Effector memory CD8-positive, alpha-beta T cell (primary cell): ENCODE results near the gene ATG5.
"Not testable (repeated sequence)": the region's sequence is repeated elsewhere in the genome, so short reads cannot be mapped to it uniquely, and the experiment has no call there.

Experiments used
- ATAC-seq: fragments of 150-1000 bp; cut with Tn5 transposase; replicated peaks from 2 replicates; pipeline ENCODE4 v1.10.0; 2021; ENCODE audit warnings: mild to moderate bottlenecking, moderate library complexity
- DNase-seq, 3 experiments: peaks; one replicate each; pipeline ENCODE4 v3.0.0; 2021
- H3K27ac Mint-ChIP-seq, 2 donors: one replicate each; pipeline ENCODE4 v1.8.0; 2022; ENCODE audit warnings: mild to moderate bottlenecking in 2 of 2, mixed read lengths in 2 of 2, moderate library complexity in 2 of 2
- H3K27me3 Mint-ChIP-seq, 2 donors: one replicate each; pipeline ENCODE4 v1.8.0; 2022; ENCODE audit warnings: mixed read lengths in 2 of 2
- H3K36me3 Mint-ChIP-seq: one replicate; pipeline ENCODE4 v1.8.0; 2022; ENCODE audit warnings: mild to moderate bottlenecking, moderate library complexity, mixed read lengths; ENCODE audit not compliant: insufficient read depth
- H3K4me1 Mint-ChIP-seq, 2 donors: one replicate each; pipeline ENCODE4 v1.8.0; 2022; ENCODE audit warnings: low read depth in 2 of 2, mixed read lengths in 2 of 2
- H3K4me3 Mint-ChIP-seq, 2 donors: one replicate each; pipeline ENCODE4 v1.8.0; 2022; ENCODE audit warnings: mild to moderate bottlenecking in 2 of 2, mixed read lengths in 2 of 2, moderate library complexity in 2 of 2
- H3K9me3 Mint-ChIP-seq, 2 donors: one replicate each; pipeline ENCODE4 v1.8.0; 2022; ENCODE audit warnings: mixed read lengths in 2 of 2

The ATG5 gene

GRCh38 chr6:106269268-106269919 is 56.2 kb downstream of the ATG5 start:
- DNase-seq, H3K27me3 Mint-ChIP-seq, H3K27ac Mint-ChIP-seq, H3K9me3 Mint-ChIP-seq, H3K4me3 Mint-ChIP-seq, ATAC-seq, H3K36me3 Mint-ChIP-seq: not testable (repeated sequence)
- H3K4me1 Mint-ChIP-seq, result peaks cover 16 to 42% of the 10 kb centered on the region in 2 donors

DNA sequence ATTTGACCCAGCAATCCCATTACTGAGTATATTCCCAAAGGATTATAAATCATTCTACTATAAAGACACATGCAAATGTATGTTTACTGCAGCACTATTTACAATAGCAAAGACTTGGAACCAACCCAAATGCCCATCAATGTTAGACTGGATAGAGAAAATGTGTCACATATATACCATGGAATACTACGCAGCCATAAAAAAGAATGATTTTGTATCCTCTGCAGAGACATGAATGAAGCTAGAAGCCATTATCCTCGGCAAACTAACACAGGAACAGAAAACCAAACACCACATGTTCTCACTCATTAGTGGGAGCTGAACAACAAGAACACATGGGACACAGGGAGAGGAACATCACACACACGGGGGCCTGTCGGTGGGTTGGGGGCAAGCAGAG is 57.1 kb downstream of the ATG5 start:
- H3K4me1 Mint-ChIP-seq, result peaks cover 20 to 46% of the 10 kb centered on the region in 2 donors
- not testable (repeated sequence) for DNase-seq, ATAC-seq, H3K36me3 Mint-ChIP-seq, H3K27ac Mint-ChIP-seq, H3K9me3 Mint-ChIP-seq, H3K4me3 Mint-ChIP-seq, H3K27me3 Mint-ChIP-seq

GRCh38 chr6:106264433-106264832 is 61.1 kb downstream of the ATG5 start:
- not testable (repeated sequence) for DNase-seq, H3K9me3 Mint-ChIP-seq, H3K27ac Mint-ChIP-seq, H3K4me3 Mint-ChIP-seq, H3K36me3 Mint-ChIP-seq, ATAC-seq, H3K27me3 Mint-ChIP-seq
- H3K4me1 Mint-ChIP-seq, result peaks cover 17 to 54% of the 10 kb centered on the region in 2 donors

- DNase-seq, H3K4me3 Mint-ChIP-seq, H3K9me3 Mint-ChIP-seq, ATAC-seq, H3K36me3 Mint-ChIP-seq, H3K27me3 Mint-ChIP-seq, H3K27ac Mint-ChIP-seq: not testable (repeated sequence)
- peaks cover 12 to 43% of the 10 kb centered on the region in 2 donors for H3K4me1 Mint-ChIP-seq
These were observed 65.8 kb downstream of the ATG5 start for GRCh38 chr6:106259748-106260147.

GRCh38 chr6:106258726-106259125 is 66.8 kb downstream of the ATG5 start:
- ATAC-seq, result no peak
- no peaks in the 10 kb centered on the region for H3K27me3 Mint-ChIP-seq
- no peak overlapping the region for H3K4me3 Mint-ChIP-seq
- no peaks in the 10 kb centered on the region for H3K36me3 Mint-ChIP-seq
- DNase-seq, result no peak
- peaks cover 7 to 41% of the 10 kb centered on the region in 2 donors for H3K4me1 Mint-ChIP-seq
- H3K27ac Mint-ChIP-seq, result no peak overlapping the region
- H3K9me3 Mint-ChIP-seq, result no peaks in the 10 kb centered on the region

DNA sequence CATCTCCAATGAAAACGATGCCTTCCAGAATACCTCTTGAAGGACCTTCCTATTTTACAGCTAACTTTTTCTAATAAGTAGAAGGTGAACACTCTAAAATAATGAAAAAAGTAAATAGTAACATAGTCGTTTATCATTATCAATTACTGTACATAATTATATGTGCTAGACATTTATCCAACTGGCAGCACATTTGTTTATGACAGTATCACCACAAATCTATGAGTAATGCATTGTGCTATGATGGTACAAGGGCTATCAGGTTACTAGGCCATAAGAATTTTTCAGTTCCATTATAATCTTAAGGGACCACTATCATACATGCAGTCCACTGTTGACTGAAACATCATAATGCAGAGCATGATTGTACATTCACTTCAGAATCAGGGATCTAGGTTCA is 68.4 kb downstream of the ATG5 start:
- Mint-ChIP-seq H3K9me3 (no peaks in the 10 kb centered on the region), H3K27me3 (no peaks in the 10 kb centered on the region), H3K36me3 (no peaks in the 10 kb centered on the region), H3K27ac (no peak overlapping the region), H3K4me1 (peaks cover 9 to 41% of the 10 kb centered on the region in 2 donors), H3K4me3 (no peak overlapping the region)
- DNase-seq (no peak), ATAC-seq (no peak)

DNA sequence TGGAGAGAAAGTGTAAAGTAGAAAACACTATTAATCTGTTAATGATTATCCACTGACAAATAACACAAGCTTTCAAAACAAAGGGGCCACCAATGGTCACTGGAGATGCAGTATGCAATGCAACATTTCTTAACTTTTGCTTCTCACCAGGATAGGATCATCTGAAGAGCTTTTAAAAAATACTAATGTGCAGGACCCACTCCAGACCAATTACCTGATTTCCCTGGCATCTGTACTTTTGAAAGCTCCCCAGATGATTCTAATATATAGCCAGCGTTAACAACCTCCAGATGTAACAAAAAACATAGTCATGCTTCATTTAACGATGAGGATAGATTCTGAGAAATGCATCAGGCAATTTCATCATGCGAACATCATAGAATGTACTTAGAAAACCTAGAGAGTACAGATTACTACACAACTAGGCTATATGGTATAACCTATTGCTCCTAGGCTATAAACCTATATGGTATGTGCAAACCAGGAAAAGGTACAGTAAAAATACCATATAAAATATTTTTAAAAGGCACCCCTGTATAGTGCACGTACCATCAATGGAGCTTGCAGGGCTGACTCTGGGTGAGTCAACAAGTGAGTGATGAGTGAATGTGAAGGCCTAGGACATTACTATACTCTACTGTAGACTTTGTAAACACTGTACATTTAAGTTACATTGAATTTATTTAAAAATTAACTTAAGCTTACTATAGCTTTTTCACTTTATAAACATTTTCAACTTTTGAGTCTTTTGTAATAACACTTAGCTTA is 69.2 kb downstream of the ATG5 start:
- no peak for ATAC-seq
- Mint-ChIP-seq H3K4me3 (no peak overlapping the region), H3K36me3 (no peaks in the 10 kb centered on the region), H3K27ac (no peak overlapping the region), H3K4me1 (peaks cover 10 to 43% of the 10 kb centered on the region in 2 donors), H3K9me3 (no peaks in the 10 kb centered on the region), H3K27me3 (no peaks in the 10 kb centered on the region)
- no peak for DNase-seq

GRCh38 chr6:106255306-106255705 is 70.3 kb downstream of the ATG5 start:
- Mint-ChIP-seq H3K27ac (no peak overlapping the region), H3K36me3 (no peaks in the 10 kb centered on the region), H3K9me3 (no peaks in the 10 kb centered on the region), H3K4me1 (peaks cover 15 to 44% of the 10 kb centered on the region in 2 donors), H3K27me3 (no peaks in the 10 kb centered on the region), H3K4me3 (no peak overlapping the region)
- DNase-seq, result no peak
- no peak for ATAC-seq

DNA sequence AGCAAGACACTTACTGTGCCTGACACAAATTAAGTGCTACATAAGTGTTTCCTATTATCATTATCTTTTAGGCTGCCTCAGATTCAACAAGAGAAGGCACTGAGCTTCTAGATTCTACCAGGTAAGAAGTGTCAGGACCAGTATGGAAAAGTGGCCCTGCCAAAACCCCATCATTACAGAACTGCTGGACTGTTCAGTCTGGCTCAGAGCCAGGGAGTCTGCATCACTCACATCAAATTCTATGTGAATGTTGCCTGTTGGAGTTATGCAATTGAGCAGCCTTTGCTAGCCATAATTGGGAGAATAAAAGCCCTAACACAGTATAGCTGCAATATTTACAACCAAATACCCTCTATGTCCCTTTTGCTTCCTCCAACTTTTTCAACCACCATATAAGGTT is 70.9 kb downstream of the ATG5 start:
- Mint-ChIP-seq H3K4me1 (peaks cover 15 to 50% of the 10 kb centered on the region in 2 donors), H3K27me3 (no peaks in the 10 kb centered on the region), H3K4me3 (no peak overlapping the region), H3K36me3 (no peaks in the 10 kb centered on the region), H3K9me3 (no peaks in the 10 kb centered on the region), H3K27ac (no peak overlapping the region)
- DNase-seq (no peak), ATAC-seq (no peak)

DNA sequence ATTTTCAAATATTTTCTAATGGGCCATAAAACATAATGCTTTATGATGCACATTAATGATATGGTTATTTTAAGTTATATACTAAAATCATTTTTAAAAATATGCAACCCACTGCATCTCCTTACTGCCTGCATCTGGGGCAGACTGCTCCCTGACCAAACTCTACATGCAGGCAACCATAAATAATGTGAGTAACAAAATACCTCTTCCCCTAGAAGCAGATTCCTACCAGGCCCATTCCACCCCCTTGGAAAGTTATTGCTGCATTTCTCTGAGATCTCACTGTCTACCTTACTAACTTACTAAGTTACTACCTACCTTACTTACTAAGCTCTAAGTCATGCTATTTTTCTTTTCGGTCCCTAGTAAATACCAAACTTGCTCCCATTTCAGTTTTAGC is 71.8 kb downstream of the ATG5 start:
- ATAC-seq, result no peak
- Mint-ChIP-seq H3K27me3 (no peaks in the 10 kb centered on the region), H3K9me3 (no peaks in the 10 kb centered on the region), H3K36me3 (no peaks in the 10 kb centered on the region), H3K4me3 (no peak overlapping the region), H3K27ac (peak overlapping the region in 1 of 2 donors; percentile 2), H3K4me1 (peaks cover 15 to 47% of the 10 kb centered on the region in 2 donors)
- no peak for DNase-seq

DNA sequence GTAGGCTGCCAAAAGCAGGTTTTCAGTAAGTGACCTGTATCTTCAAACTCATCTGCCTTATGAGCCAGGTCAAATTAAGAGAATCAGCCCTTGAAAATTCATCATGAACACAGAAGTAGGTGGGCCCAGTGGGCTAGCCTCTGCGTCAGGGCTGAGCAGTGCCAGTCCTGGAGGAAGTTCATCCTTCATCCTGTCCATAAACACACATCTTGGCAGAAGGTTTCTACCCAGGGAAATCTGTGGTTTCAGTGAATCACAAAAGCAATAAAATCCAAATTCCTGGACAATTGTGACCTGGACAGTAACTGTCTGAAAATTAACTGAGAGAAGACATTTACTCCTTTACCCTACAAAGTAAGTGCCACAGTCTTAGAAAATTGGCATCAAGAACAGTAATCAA is 72.4 kb downstream of the ATG5 start:
- Mint-ChIP-seq H3K4me1 (peaks cover 15 to 45% of the 10 kb centered on the region in 2 donors), H3K36me3 (no peaks in the 10 kb centered on the region), H3K4me3 (no peak overlapping the region), H3K9me3 (no peaks in the 10 kb centered on the region), H3K27me3 (no peaks in the 10 kb centered on the region), H3K27ac (no peak overlapping the region)
- ATAC-seq (no peak), DNase-seq (no peak)

- Mint-ChIP-seq H3K4me1 (peaks cover 15 to 42% of the 10 kb centered on the region in 2 donors), H3K27me3 (no peaks in the 10 kb centered on the region), H3K27ac (no peak overlapping the region), H3K4me3 (no peak overlapping the region), H3K9me3 (no peaks in the 10 kb centered on the region), H3K36me3 (no peaks in the 10 kb centered on the region)
- ATAC-seq, result no peak
- no peak for DNase-seq
These were observed 72.9 kb downstream of the ATG5 start for GRCh38 chr6:106252687-106253086.

GRCh38 chr6:106251531-106252255 is 73.9 kb downstream of the ATG5 start:
- H3K36me3 Mint-ChIP-seq, H3K4me3 Mint-ChIP-seq, H3K27ac Mint-ChIP-seq, ATAC-seq, H3K27me3 Mint-ChIP-seq, DNase-seq, H3K9me3 Mint-ChIP-seq: not testable (repeated sequence)
- H3K4me1 Mint-ChIP-seq, result peaks cover 16 to 50% of the 10 kb centered on the region in 2 donors
